ENCODE measurements around the gene EYA2.
"Not testable (repeated sequence)": the region's sequence is repeated elsewhere in the genome, so short reads cannot be mapped to it uniquely, and the experiment has no call there.

EYA2 gene

DNA sequence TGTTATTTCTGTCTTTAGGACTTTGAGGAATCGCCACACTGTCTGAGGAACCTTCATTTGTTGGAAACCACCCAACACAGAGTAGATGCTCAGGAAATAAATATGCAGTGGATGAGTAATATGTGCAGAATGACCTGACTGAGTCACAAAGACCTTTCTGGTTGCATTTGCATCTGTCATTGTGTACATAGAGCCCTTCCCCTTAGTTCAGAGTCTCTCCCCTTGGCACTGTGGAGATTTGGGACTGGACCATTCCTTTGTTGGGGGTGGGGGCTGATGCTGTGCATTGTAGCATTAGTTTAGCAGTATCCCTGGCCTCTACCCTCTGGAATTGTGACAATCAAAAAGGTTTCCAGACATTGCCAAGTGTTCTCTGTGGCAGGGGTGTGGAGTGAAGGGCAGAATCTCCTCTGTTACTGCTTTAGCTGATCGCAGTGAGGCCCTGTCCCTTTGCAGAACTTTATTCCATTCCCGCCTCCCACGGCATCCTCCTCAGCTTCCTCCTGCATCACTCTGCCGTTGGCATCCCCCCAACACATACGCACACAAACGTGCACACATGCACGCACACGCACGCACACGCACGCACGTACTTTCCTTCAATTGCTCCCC, 64.5 kb downstream of the EYA2 start:
- Histone ChIP-seq H3K27me3 (ENCODE audit: insufficient read depth, low read depth) (no peaks in the 10 kb centered on the region), H3K4me2 (no peak overlapping the region), H2AFZ (ENCODE audit: low read depth) (no peak overlapping the region), H3K27ac (no peak overlapping the region), H3K4me3 (IDR thresholded peaks at IDR 0.05; ENCODE audit: insufficient read depth, low read depth, low read length) (no peak overlapping the region), H3K79me2 (ENCODE audit: insufficient read depth, low read depth) (peaks cover 92% of the 10 kb centered on the region), H3K9ac (no peak overlapping the region), H3K4me1 (ENCODE audit: low read depth, poor library complexity, severe bottlenecking) (no peaks in the 10 kb centered on the region), H4K20me1 (ENCODE audit: insufficient read depth) (peaks cover 16% of the 10 kb centered on the region), H3K36me3 (ENCODE audit: insufficient read depth) (no peaks in the 10 kb centered on the region)
- TF ChIP-seq CTCF (conservative IDR thresholded peaks at IDR 0.05; ENCODE audit: low read depth, low read length) = no peak

DNA sequence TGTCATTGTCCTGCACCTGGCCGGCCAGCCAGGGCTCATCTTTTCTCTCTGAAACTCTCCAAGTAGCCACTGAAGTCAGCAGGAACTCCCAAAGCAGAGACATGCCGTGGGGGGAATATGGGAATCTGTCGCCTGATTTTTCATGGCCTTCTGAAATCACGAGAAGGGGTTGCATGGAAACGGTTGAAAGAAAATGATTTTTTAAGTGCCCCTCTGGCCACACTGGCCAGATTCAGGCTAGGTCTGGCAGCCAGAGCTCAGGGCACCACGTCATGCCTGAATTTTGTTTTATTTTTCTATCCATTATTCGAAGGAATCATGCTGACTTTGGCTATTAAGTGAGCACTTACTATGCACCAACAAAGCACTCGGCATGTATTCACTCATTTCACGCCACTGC, 65.2 kb downstream of the EYA2 start:
- H3K36me3 ChIP-seq (ENCODE audit: insufficient read depth) = no peaks in the 10 kb centered on the region
- no peak overlapping the region for H3K4me3 ChIP-seq (IDR thresholded peaks at IDR 0.05; ENCODE audit: insufficient read depth, low read depth, low read length)
- no peak overlapping the region for H3K9ac ChIP-seq
- H3K4me2 ChIP-seq = no peak overlapping the region
- no peak overlapping the region for H2AFZ ChIP-seq (ENCODE audit: low read depth)
- H4K20me1 ChIP-seq (ENCODE audit: insufficient read depth) = peaks cover 22% of the 10 kb centered on the region
- H3K27ac ChIP-seq = no peak overlapping the region
- TF ChIP-seq CTCF (conservative IDR thresholded peaks at IDR 0.05; ENCODE audit: low read depth, low read length) = no peak
- H3K27me3 ChIP-seq (ENCODE audit: insufficient read depth, low read depth) = no peaks in the 10 kb centered on the region
- no peaks in the 10 kb centered on the region for H3K4me1 ChIP-seq (ENCODE audit: low read depth, poor library complexity, severe bottlenecking)
- H3K79me2 ChIP-seq (ENCODE audit: insufficient read depth, low read depth) = peaks cover 93% of the 10 kb centered on the region

DNA sequence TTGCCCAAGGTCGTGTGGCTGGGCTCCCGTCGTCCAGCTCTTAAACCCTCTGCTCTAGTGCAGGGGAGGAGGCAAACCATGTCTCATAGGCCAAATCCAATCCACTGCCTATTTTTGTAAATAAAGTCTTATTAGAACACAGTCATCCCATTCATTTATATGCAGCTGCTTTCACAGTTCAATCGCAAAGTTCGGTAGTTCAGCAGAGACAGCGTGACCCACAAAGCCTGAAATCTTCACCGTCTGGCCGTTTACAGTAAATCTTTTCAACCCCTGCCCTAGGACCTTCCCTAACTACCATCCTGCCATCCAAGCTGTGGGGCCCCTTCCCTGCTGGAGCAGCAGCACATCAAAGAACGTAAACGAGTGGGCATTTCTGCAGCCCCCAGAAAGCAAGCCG, 65.9 kb downstream of the EYA2 start:
- Histone ChIP-seq H3K4me3 (IDR thresholded peaks at IDR 0.05; ENCODE audit: insufficient read depth, low read depth, low read length) (no peak overlapping the region), H3K4me1 (ENCODE audit: low read depth, poor library complexity, severe bottlenecking) (no peaks in the 10 kb centered on the region), H3K9ac (no peak overlapping the region), H3K79me2 (ENCODE audit: insufficient read depth, low read depth) (peaks cover 94% of the 10 kb centered on the region), H3K4me2 (no peak overlapping the region), H3K36me3 (ENCODE audit: insufficient read depth) (no peaks in the 10 kb centered on the region), H4K20me1 (ENCODE audit: insufficient read depth) (peaks cover 22% of the 10 kb centered on the region), H2AFZ (ENCODE audit: low read depth) (no peak overlapping the region), H3K27me3 (ENCODE audit: insufficient read depth, low read depth) (no peaks in the 10 kb centered on the region), H3K27ac (no peak overlapping the region)
- TF ChIP-seq CTCF (conservative IDR thresholded peaks at IDR 0.05; ENCODE audit: low read depth, low read length) = no peak

- not testable (repeated sequence) for H3K4me2 ChIP-seq; H3K9ac ChIP-seq; H3K4me3 ChIP-seq (IDR thresholded peaks at IDR 0.05; ENCODE audit: insufficient read depth, low read depth, low read length); H3K27ac ChIP-seq; H3K36me3 ChIP-seq (ENCODE audit: insufficient read depth); H3K4me1 ChIP-seq (ENCODE audit: low read depth, poor library complexity, severe bottlenecking); H2AFZ ChIP-seq (ENCODE audit: low read depth); H3K27me3 ChIP-seq (ENCODE audit: insufficient read depth, low read depth)
- Histone ChIP-seq H4K20me1 (ENCODE audit: insufficient read depth) (peaks cover 22% of the 10 kb centered on the region), H3K79me2 (ENCODE audit: insufficient read depth, low read depth) (peaks cover 97% of the 10 kb centered on the region)
These were observed 67.3 kb downstream of the EYA2 start for GRCh38 chr20:46961968-46962367.

- Histone ChIP-seq H2AFZ (ENCODE audit: low read depth) (no peak overlapping the region), H3K4me3 (IDR thresholded peaks at IDR 0.05; ENCODE audit: insufficient read depth, low read depth, low read length) (no peak overlapping the region), H3K9ac (no peak overlapping the region), H3K27me3 (ENCODE audit: insufficient read depth, low read depth) (no peaks in the 10 kb centered on the region), H3K4me2 (no peak overlapping the region), H3K79me2 (ENCODE audit: insufficient read depth, low read depth) (peaks cover 97% of the 10 kb centered on the region), H3K36me3 (ENCODE audit: insufficient read depth) (no peaks in the 10 kb centered on the region), H3K27ac (no peak overlapping the region), H4K20me1 (ENCODE audit: insufficient read depth) (peaks cover 28% of the 10 kb centered on the region), H3K4me1 (ENCODE audit: low read depth, poor library complexity, severe bottlenecking) (no peaks in the 10 kb centered on the region)
- no peak for TF ChIP-seq CTCF (conservative IDR thresholded peaks at IDR 0.05; ENCODE audit: low read depth, low read length)
These were observed 68.0 kb downstream of the EYA2 start for GRCh38 chr20:46962452-46963195.

Data from KMS-11 (cell line).